HG03469 (cell line): ENCODE results near the gene SPATA31D3.
"Not testable (repeated sequence)": the region's sequence is repeated elsewhere in the genome, so short reads cannot be mapped to it uniquely, and the experiment has no call there.

Source experiments
- ATAC-seq: cut with Tn5 transposase; IDR thresholded peaks from one replicate; pipeline ENCODE4 v1.9.1; 2021; ENCODE audit warnings: mild to moderate bottlenecking, moderate library complexity, moderate number of reproducible peaks; ENCODE audit not compliant: unreplicated experiment

Gene SPATA31D3

DNA sequence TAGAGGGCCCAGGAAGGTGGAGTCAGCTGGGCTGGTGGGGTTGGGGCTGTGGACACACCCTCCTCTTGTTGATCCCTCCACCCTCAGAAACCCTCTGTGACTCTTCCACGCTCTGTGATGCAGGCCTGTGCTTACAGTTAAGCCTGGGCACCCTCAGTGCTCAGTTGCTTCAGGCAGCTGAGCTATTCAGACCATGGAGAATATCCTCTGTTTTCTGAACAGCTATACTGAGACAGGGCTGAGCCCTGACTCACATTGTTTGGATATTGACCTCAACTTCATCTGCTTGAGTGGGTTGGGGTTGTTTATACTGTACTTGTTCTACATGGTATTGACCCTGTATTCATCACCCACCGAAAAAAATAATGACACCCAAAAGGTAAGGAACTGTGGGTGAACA lies at the start of gene SPATA31D3:
Gene SPATA31D3 (plus strand): TSS at position 108 of the 400 bp plus-strand sequence. CDS start 86 bp downstream, at position 194.
- ATAC-seq, result not testable (repeated sequence)

DNA sequence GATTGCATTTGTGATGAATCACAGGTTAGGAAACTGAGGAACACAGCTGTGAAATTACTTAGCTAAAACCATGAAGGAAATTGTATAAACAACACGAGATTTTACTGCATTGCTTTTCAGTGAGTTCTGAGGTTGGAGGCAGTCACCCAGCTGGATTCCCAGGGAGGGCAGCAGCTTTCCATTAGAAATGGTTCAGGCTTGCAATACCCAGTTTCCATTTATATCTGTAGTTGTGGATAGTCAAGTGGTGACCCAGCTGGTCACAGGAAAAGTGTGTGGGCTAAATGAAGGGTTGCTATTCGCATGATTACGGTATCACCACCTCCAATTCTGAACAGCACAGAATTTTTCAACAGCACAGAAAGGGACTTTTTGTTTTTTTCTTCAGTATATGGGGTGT lies 49.4 kb upstream of the SPATA31D3 start:
- no peak for ATAC-seq

DNA sequence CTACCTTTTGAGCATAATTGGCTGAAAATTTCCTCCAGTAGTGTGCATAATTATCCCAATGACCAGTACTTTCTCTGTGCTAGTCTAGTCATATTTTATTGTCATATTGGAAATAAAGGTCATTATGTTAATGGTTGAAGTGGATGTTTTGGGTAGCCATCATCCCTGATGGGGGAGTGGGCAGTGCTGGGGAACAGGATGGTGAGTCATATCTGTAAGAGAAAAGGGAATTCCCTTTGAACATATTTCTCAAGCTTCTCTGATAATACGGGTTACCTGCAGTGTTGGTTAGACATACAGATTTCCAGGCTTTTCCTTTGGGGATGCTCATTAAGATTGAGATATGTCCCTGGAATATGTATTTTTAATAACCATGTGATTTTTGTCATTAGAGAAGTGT lies 48.4 kb upstream of the SPATA31D3 start:
- ATAC-seq, result no peak

GRCh38 chr9:81896070-81896469 lies 47.2 kb upstream of the SPATA31D3 start:
- ATAC-seq, result no peak

- ATAC-seq, result no peak
Observed at GRCh38 chr9:81898851-81899250, 44.4 kb upstream of the SPATA31D3 start.

GRCh38 chr9:81902196-81902595 lies 41.1 kb upstream of the SPATA31D3 start:
- no peak for ATAC-seq

- ATAC-seq, result no peak
Observed at GRCh38 chr9:81902626-81903025, 40.7 kb upstream of the SPATA31D3 start.

DNA sequence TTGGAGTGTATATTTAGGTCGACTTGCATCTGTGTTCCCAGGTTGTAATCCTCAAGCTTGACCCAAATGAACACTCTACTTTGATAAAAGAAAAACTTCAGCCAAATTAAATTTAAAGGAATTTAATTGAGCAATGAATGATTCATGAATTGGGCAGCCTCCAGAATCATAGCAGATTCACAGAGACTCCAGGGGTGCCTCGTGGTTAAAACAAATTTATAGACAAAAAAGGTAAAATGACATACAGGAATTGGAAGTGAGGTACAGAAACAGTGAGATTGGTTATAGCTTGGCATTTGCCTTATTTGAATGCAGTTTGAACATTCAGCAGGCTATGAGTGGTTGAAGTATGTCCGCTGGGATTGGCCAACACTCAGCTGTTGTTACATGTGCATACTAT lies 36.6 kb upstream of the SPATA31D3 start:
- no peak for ATAC-seq

DNA sequence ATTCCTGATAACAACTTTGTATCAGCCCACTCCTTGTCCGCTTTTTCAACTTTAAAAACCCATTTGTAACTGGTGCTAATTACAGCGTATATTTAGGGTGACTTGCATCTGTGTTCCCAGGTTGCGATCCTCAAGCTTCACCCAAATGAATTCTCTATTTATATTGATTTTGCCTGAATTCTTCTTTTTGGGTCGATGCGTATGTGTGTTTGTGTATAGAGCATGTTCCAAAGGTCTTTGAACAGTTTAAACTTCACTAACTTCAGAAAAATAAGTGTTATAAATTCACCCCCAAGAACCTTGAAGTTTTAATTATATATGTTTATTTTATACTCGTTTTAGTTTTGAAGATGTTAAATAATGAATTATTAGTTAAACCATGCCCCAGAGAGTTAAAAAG lies 31.2 kb upstream of the SPATA31D3 start:
- no peak for ATAC-seq

- no peak for ATAC-seq
Observed at GRCh38 chr9:81915801-81916505, 27.3 kb upstream of the SPATA31D3 start.

DNA sequence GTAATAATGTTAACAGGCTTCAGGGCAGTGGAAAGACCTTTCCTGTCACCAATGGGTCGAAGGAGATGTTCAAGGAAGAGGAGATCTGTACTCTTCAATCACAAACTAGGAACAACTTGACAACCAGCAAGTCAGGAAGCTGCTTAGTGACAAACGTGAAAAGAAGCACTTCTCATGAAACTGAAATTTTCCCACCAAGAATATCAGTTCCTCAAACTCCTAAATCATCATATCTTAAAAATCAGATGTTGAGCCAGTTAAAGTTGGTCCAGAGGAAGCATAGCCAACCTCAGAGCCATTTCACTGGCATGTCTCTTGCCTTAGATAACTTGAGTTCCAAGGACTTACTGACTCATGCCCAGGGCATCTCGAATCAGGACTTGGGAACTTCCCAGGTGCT lies 24.8 kb upstream of the SPATA31D3 start:
- ATAC-seq, result not testable (repeated sequence)

DNA sequence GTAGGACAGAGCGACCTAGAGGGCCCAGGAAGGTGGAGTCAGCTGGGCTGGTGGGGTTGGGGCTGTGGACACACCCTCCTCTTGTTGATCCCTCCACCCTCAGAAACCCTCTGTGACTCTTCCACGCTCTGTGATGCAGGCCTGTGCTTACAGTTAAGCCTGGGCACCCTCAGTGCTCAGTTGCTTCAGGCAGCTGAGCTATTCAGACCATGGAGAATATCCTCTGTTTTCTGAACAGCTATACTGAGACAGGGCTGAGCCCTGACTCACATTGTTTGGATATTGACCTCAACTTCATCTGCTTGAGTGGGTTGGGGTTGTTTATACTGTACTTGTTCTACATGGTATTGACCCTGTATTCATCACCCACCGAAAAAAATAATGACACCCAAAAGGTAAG lies 15.0 kb upstream of the SPATA31D3 start, which contains the start of gene SPATA31D4:
Gene SPATA31D4 (plus strand): TSS at position 124 of the 400 bp plus-strand sequence. CDS start 86 bp downstream, at position 210.
- ATAC-seq, result not testable (repeated sequence)

- ATAC-seq, result not testable (repeated sequence)
Observed at GRCh38 chr9:81930147-81930546, 13.2 kb upstream of the SPATA31D3 start.

DNA sequence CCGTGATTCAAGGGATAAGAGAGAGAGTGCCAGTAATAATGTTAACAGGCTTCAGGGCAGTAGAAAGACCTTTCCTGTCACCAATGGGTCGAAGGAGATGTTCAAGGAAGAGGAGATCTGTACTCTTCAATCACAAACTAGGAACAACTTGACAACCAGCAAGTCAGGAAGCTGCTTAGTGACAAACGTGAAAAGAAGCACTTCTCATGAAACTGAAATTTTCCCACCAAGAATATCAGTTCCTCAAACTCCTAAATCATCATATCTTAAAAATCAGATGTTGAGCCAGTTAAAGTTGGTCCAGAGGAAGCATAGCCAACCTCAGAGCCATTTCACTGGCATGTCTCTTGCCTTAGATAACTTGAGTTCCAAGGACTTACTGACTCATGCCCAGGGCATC lies 9.8 kb upstream of the SPATA31D3 start:
- not testable (repeated sequence) for ATAC-seq

DNA sequence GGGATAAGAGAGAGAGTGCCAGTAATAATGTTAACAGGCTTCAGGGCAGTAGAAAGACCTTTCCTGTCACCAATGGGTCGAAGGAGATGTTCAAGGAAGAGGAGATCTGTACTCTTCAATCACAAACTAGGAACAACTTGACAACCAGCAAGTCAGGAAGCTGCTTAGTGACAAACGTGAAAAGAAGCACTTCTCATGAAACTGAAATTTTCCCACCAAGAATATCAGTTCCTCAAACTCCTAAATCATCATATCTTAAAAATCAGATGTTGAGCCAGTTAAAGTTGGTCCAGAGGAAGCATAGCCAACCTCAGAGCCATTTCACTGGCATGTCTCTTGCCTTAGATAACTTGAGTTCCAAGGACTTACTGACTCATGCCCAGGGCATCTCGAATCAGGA lies 5.3 kb downstream of the SPATA31D3 start:
- ATAC-seq, result not testable (repeated sequence)

- ATAC-seq, result no peak
Observed at GRCh38 chr9:81953096-81953495, 9.8 kb downstream of the SPATA31D3 start.

DNA sequence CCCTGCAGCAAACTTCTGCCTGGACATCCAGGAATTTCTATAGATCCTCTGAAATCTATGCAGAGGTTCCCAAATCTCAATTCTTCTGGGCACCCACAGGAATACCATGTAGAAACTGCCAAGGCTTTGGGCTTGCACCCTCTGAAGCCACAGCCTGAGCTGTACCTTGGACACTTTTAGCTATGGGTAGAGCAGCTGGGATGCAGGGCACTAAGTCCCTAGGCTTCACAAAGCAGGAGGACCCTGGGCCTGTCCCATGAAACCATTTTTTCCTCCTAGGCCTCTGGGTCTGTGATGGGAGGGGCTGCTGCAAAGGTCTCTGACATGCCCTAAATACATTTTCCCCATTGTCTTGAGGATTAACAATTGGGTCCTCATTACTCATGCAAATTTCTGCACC lies 12.3 kb downstream of the SPATA31D3 start:
- no peak for ATAC-seq

GRCh38 chr9:81964218-81965171 lies 21.2 kb downstream of the SPATA31D3 start:
- ATAC-seq, result no peak

GRCh38 chr9:81968026-81968425 lies 24.7 kb downstream of the SPATA31D3 start:
- ATAC-seq, result no peak

- ATAC-seq, result no peak
Observed at GRCh38 chr9:81969971-81970370, 26.7 kb downstream of the SPATA31D3 start.

DNA sequence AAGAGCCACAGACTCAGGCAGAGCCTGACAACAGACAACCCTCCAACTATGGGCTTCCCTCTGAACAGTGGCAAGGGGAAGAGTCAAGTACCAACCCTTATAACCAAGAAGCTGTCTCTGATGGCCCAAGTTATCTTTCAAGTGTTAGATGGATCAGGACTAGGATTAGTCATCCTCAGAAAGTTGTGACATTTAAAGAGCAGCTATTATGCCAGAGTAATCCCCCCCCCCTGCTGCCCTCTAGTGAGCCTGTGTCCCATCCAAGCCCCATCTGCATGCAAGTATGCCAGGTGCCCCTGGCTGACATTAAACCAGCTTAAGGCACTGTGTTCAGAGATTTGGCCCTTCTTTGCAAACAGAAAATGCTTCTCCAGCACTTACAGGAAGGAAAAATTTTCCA lies 28.4 kb downstream of the SPATA31D3 start:
- ATAC-seq, result no peak

GRCh38 chr9:81974764-81975163 lies 31.5 kb downstream of the SPATA31D3 start:
- ATAC-seq, result no peak
